ENCODE measurements around the gene NAA25.

DNA sequence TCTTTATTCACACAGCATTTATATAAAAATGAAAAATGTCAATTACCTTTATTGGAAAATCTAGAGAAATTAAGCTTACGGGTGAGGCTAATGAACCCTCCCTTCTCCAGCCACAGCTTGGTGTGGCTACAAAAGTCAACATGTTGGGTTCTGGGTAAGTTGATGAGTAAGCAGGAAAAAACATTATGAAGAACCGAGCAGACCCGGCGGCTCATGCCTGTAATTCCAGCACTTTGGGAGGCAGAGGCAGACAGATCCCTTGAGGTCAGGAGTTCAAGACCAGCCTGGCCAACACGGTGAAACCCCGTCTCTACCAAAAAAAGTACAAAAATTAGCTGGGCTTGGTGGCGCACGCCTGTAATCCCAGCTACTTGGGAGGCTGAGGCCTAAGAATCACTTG is 10.9 kb downstream of the NAA25 start:
- no peak for TF ChIP-seq EZH2 (IDR thresholded peaks at IDR 0.05; ENCODE audit: borderline replicate concordance, low read depth, low read length, severe bottlenecking)
- TF ChIP-seq, protein P1, sequence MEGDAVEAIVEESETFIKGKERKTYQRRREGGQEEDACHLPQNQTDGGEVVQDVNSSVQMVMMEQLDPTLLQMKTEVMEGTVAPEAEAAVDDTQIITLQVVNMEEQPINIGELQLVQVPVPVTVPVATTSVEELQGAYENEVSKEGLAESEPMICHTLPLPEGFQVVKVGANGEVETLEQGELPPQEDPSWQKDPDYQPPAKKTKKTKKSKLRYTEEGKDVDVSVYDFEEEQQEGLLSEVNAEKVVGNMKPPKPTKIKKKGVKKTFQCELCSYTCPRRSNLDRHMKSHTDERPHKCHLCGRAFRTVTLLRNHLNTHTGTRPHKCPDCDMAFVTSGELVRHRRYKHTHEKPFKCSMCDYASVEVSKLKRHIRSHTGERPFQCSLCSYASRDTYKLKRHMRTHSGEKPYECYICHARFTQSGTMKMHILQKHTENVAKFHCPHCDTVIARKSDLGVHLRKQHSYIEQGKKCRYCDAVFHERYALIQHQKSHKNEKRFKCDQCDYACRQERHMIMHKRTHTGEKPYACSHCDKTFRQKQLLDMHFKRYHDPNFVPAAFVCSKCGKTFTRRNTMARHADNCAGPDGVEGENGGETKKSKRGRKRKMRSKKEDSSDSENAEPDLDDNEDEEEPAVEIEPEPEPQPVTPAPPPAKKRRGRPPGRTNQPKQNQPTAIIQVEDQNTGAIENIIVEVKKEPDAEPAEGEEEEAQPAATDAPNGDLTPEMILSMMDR (IDR thresholded peaks at IDR 0.05; ENCODE audit: borderline replicate concordance, extremely low read depth, low read length, poor library complexity, severe bottlenecking): no peak

All from DND-41 (cell line).